SHP77 treated with DMSO at 0.1 percent for 48 hours (cell line): ENCODE measurements around the gene MAPK6.

Source experiments
- DNase-seq: peaks from one replicate; lab custom pipeline; 2025; lab: John Stamatoyannopoulos, UW

MAPK6 gene

DNA sequence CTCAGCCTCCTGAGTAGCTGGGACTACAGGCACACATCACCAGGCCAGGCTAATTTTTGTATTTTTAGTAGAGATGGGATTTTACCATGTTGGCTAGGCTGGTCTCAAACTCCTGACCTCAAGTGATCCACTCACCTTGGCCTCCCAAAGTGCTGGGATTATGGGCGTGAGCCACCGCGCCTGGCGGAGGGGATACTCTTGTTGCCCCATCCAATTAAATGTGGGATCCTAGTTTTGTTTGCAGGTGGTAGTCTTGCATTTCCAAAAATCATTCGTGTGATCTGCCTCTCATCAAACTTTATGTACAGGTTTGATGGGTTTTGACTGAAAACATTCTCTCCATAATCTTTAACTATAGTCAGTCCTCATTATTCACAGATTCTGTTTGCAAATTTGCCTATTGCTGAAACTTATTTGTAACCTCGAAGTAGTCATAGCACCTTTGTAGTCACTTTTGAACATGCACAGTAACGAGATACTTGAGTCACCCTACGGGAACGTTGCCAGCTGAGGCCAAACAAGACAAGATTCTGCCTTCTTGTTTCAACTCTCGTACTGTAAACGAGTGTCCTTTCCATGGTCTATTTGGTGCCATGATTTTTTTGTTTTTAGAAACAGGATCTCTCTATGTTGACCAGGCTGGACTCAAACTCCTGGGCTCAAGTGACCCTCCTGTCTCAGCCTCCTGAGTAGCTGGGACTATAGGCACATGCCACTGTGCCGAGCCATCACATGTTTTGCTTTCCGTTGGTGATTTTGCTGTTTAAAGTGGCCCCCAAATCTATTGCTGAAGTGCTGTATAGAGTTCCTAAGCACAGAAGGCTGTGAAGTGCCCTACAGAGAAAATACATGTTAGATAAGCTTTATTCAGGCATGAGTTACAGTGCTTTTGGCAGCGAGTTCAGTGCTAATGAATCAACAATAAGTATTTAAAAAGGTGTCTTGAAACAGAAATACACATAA, 8.1 kb upstream of the MAPK6 start:
- no peak for DNase-seq

DNA sequence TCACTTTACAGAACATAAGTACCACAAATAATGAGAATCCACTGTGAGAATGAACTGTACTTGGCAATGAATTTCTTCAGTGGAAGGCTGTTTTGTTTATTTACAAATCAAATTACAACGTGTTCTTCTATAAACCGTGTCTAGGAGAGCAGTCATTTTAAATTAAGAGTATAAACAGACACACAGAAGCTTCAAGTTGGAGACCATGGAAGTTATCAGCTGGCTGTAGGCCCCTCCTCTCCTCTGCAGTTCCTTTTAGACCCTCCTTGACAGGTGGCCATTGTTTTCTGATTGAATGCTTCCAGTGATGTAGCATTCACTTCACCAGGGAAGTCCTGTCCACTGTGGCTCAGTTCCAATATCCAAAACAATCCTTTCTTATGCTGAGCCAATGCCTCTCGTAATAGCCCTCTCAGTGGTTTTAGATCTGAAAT, 7.3 kb upstream of the MAPK6 start:
- peak; percentile 34 for DNase-seq

- no peak for DNase-seq
Measured at GRCh38 chr15:52012210-52012609, 6.8 kb upstream of the MAPK6 start.

DNA sequence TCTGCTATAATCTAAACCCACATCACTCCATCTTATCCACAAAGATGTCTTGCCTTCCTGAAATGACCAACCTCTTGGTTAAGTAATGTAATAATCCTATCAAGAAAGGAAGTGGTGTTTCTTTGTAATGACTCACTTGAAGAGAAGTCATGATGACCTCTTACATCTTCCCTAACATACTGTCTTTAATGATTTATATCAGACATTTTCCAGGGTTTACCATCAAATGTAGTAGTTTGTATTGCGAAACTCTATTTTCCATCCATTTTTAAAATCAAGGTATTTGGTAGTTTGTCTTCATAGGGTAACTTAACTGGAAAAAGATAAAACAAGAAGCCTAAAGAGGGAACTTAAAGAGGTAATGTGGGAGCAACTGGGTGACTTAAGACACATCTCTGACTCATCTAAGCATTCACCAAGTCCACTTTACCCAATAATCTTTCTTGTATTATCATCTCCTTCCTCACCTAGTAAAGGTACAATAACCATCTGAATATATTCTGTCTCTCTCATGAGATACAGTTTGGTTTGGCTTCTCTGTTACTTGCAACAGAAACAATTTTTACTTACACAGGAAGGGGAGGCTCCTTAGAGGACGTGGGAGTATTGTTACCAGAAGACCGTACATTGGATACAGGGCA, 5.7 kb upstream of the MAPK6 start:
- no peak for DNase-seq

- DNase-seq, result no peak
Measured at GRCh38 chr15:52014616-52015015, 4.4 kb upstream of the MAPK6 start.

DNA sequence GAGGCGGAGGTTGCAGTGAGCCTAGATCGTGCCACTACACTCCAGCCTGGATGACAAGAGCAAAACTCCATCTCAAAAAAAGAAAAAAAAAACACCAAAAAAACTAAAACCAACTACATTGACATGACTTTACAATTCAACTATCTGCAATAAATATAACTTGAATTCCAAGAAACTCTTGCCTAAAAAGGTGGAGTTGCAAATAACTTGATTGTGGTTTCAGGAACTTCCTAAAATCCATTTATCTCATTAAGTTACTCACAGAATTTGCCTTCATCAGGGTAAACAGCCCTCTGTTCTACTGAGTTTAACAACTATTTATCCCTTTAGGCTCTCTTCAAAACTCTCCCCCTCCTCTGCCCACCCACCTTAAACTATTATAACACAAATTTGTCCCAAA, 2.7 kb upstream of the MAPK6 start:
- no peak for DNase-seq

DNA sequence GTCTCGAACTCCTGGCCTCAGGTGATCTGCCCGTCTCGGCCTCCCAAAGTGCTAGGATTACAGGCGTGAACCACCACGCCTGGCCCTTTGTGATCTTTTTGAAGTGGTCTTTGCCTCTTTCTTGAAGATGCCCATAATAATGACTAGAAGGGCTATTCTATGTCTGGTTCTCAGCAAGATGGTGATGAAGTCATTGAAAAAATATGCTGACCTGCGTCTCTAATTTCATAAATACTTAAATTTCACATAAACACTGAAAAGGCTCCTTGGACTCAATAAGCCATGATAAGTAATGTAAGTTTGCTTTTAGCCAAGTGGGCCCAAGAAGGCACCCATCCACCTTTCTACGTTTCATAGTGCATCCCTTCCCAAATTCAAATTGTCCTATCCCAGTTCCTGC, 775 bp upstream of the MAPK6 start:
- DNase-seq, result no peak

GRCh38 chr15:52019394-52020220, 588 bp downstream of the MAPK6 start:
- DNase-seq, result peak; percentile 12

DNA sequence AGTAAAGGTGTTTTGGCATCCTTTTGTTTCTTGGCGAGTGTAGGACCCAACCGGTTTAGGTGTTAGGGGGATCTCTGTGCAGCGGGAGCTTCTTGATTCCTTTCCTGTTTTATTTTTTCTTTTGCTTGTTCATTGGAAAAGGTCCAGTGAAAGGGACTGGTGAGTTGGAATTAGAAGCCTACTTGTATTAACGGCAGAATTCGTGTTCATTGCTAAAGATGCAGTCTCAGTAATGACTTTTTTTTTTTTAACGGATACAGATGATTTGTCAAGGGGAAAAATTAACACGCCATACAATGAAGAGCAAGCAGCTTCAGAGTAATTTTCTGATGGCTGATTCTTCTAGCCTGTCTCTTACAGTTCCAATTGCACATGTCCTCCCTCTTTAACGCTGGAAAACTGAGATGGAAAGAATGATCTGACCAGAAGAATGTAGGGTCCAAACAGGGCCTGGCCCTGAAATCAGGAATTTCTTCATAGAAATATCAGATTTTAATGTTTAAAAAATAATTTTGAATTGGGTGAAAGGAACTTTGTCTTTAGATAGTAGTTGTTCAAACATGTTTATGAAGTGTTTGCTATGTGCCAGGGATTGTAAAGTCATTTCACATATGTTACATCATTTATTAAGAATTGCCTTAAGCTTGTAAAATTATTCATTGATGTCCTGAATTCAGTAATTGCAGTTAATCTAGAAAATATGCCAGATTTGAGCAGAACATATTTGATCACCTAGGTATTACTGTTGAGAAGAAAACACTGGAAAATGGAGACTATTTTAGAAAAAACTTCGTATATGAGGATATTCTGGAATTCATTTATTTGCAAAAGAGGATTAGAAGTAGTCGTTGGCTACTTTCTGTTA, 1.4 kb downstream of the MAPK6 start:
- DNase-seq, result no peak

DNA sequence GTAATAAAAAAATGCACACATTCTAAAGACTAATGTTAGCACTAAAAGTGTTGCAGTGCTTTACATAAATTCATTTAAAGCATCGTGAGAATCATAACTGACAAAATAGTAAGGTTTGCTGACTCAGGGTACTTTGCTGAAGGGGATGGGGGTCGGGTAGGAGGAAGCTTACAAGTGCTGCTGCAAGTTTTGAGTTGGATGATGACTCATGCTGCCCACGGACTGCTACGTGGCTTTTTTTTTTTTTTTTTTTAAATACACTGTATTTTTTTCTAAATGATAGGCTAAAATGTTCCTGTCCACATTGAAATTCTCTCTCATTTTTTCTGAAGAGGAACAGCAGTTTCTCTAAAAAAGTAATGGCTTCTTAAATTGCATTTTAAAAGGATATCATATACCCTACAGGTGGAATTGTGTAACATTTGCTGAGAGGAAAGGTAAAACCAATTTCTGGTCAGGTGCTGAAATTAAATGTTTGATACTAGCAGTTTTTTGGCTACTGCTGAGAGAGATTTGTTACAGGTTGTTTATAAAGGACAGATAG, 2.2 kb downstream of the MAPK6 start:
- no peak for DNase-seq

- no peak for DNase-seq
Measured at GRCh38 chr15:52021892-52022540, 3.0 kb downstream of the MAPK6 start.

DNA sequence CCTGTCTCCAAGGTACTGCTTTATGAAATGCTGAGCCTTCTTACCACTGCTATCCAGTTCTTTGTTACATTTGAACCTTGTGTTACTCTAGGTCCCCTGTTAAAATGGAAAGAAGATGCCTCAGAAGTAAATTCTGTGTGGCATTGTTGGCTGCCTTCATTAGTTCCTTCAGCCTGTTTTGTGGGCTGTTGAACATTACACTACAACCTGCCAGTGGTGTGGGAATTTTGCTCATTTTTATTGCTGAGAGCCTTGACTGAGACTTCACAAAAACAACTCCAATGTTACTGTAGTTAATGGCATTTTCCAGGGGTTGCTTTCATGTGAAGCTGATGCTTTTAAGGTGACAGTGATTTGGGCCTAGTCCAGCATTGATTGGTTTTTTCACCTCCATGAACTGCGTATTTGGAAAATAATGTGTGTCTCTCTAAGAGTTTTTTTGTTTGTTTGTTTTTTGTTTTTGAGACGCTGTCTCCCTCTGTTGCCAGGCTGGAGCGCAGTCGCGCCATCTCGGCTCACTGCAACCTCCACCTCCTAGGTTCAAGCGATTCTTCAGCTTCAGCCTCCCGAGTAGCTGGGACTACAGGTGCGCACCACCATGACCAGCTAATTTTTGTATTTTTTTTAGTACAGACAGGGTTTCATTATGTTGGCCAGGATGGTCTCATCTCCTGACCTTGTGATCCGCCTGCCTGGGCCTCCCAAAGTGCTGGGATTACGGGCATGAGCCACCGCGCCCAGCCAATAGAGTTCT, 4.3 kb downstream of the MAPK6 start:
- DNase-seq, result no peak

DNA sequence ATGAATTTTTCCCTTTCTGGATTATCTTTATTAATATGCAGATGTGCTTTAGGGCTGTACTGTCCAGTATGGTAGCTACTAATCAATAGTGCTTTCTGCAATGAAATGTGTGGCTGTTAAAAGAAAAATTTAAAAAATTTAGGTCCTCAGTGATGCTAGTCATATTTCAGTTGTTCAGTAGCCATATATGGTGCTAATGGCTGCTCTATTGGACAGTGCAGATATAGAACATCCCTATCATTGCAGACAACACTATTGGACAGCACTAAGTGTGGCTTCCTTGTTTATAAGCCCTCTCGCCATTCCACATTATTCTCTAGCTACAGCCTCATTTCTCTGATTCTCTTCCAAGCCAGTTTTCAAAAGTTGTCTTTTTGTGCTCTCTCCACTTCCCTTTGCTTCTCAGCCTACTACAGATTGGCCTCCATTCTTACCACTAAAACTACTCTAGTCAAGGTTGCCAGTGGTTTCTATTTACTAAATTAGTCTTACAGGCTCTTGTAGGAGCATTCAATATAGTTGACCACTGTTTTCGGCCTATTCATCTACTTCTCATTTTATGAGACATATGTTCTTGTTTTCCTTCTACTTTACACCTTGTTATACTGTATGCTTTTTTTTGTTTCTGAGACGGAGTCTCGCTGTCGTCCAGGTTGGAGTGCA, 9.5 kb downstream of the MAPK6 start:
- no peak for DNase-seq

GRCh38 chr15:52030010-52030409, 11.0 kb downstream of the MAPK6 start:
- DNase-seq, result no peak

DNA sequence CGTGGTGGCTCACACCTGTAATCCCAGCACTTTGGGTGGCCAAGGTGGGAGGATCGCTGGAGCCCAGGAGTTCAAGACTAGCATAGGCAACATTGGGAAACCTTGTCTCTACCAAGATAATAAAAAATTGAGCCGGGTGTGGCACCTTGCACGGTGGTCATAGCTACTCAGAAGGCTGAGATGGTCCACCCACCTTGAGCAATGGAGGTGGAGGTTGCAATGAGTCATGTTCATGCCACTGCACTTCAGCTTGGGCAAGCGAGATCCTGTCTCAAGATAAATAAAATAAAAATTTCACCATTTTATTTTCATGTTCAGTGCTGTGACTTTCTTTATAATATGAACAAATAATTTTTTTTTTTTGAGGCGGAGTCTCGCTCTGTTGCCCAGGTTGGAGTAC, 12.5 kb downstream of the MAPK6 start:
- no peak for DNase-seq

DNA sequence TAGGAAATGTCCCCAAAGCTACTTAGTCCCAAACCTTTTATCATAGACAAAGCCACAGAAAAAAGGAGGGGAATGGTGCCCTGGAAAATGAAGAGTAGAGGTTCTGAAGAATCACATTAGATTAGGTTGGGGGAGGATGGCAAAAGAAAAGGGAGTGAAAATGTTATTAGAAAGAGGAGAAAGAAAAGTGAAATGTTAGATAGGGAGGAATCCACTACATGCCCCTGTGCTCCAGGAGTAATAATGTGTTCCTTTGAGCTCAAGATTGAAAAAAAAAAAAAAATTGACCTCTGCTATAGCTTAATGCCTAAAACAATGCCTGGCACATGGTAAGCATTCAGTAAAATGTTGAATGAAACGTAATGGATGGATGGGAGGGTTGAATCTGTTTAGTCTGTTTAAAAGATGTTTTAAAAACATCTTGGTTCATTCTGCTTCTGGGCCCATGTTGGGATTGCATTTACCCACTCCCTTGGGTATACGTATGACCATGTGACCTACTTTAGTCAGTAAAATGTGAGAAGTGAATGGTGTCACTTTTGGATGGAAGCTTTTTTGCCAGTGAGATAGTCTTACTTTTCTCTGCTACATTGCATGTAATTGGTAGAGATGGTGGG, 19.0 kb downstream of the MAPK6 start:
- no peak for DNase-seq

DNA sequence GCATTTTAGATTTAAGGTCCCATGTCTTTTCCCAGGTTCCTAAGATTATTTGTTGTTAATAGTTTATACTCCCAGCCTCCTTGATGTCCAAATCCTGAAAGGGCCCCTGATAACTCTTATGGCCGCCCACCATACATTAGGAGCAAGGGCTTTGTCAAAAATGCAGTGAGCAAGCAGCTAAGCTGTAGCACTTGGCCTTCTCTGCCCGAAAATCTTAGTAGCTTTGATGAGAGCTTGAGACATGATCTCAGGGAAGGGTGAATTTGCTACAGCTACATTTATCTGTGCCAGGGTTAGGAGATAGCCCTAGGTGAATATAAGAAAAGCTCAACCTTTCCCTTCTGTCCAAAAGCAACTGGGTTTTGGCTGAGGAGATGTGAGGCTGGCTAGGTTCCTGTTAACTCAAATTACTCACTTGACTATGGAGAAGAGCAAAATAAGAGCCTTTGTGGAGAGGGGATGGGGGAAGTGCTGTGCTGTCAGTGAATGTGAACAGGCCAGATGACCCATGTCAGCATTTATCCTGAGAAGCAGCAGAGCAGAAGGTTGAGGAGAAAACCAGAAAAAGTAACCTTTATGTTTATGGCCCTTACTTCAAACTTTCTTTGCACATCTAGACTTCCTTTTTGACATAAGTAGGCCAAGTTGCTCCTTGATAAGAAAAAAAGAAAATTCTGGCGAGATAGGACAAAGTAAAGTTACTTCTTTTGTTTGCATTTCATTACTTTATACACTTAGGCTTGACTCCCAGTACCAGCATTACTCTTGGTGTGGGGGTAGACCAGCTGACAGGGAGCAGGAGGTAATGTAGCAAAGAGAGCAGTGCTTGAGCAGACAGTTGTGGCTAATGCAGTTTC, 21.1 kb downstream of the MAPK6 start:
- DNase-seq, result no peak
